Testis (tissue), 3 donors: ENCODE results near the gene EPB42. TPM values are rescaled to one million over a fixed set of nuclear protein-coding genes. Genes with fewer than 3 reads are reported as not detected.

ENCODE experiments used
- DNase-seq: peaks from one replicate; pipeline ENCODE4 v3.0.0-alpha.2; 2019
- H3K27ac ChIP-seq, 2 donors: fragments of 200-600 bp; sonication (generic); one replicate each; pipeline ENCODE4 v1.5.1; 2019
- H3K27me3 ChIP-seq: fragments of 200-600 bp; sonication (generic); one replicate; pipeline ENCODE4 v1.5.1; 2019
- H3K36me3 ChIP-seq: fragments of 200-600 bp; sonication (generic); one replicate; pipeline ENCODE4 v1.5.1; 2017; ENCODE audit warnings: low read depth; ENCODE audit errors: missing control alignments
- H3K4me1 ChIP-seq: fragments of 200-600 bp; sonication (generic); one replicate; pipeline ENCODE4 v1.5.1; 2019
- H3K4me3 ChIP-seq, 2 donors: fragments of 200-600 bp; sonication (generic); one replicate each; pipeline ENCODE4 v1.5.1; 2017 to 2019
- H3K9me3 ChIP-seq: fragments of 200-600 bp; sonication (generic); one replicate; pipeline ENCODE4 v1.5.1; 2017
- POLR2A ChIP-seq: fragments of 450-650 bp; IDR thresholded peaks from one replicate; pipeline ENCODE4 v1.6.1; 2017; ENCODE audit warnings: antibody characterized with exemption, mild to moderate bottlenecking, moderate library complexity
- WGBS, 2 donors: methylation state at CpG; one replicate each; pipeline ENCODE4 v1.1.5; 2018; 5-methylcytosine and 5-hydroxymethylcytosine counted together
- intact Hi-C: fragments of 100-400 bp; cut with DNase I; formaldehyde crosslinking; loops from one replicate; pipeline ENCODE4 v1.15.1; 2023; ENCODE audit warnings: low total_unique reads
- polyA plus RNA-seq: library from polyadenylated mRNA; stranded (reverse); fragments of 350-450 nt; fragmentation: Illumina TruSeq; extraction: RNeasy Lipid Tissue Mini Kit (QIAGEN cat#74804); gene quantifications from one replicate; pipeline ENCODE4 v1.2.3, GENCODE V29; 2014; ENCODE audit warnings: low read depth, low replicate concordance; ENCODE audit not compliant: insufficient read depth
- total RNA-seq, 2 donors: library from RNA; depleted of rRNA; stranded (reverse); fragments of >200 nt; gene quantifications; one replicate each; pipeline ENCODE4 v1.2.3, GENCODE V29; 2016
- TF ChIP-seq, protein P1 (sequence below), 3 experiments: fragments of 450-650 bp in 2 of 3; fragments of 200-600 bp in 1 of 3; sonication (generic) in 1 of 3; IDR thresholded peaks; one replicate each; pipeline ENCODE4 v1.5.1; 2016 to 2019; ENCODE audit warnings: antibody characterized with exemption in 3 of 3, mild to moderate bottlenecking in 2 of 3, moderate library complexity in 1 of 3

The EPB42 gene
- total and polyA plus RNA-seq, 3 donors from 2014 or later: 3.6 to 7.5 (median 6.8) TPM

DNA sequence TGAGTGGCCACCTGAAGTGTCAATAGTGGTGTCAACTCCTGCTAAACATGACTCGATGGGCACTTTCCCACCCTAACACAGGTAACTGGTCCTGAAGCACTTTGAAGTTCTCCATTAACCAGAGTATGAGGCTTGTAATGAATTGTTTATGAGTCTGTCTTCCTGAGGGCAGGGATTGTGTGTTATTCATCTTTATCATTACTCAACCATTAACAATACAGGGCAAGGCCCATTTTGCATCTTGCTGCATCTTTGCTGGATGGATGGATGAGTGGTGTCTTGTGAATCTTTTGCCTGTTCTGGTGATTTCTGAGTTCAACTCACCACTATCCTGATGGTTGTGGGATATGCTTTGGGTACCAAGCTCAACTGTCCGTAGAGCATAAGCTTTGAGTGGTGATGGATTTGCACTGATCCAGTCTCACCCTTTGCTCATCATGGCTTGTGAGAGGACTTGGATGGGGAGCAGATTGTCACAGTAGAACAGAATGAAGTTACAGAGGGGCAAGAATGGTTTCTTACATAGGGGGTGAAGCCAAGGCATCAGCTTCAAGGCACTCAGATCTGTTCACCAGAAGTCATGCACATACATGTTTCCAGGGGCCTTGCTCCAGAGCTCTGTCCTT lies 22.3 kb upstream of the EPB42 start:
- no peak for TF ChIP-seq POLR2A
- TF ChIP-seq, protein P1, sequence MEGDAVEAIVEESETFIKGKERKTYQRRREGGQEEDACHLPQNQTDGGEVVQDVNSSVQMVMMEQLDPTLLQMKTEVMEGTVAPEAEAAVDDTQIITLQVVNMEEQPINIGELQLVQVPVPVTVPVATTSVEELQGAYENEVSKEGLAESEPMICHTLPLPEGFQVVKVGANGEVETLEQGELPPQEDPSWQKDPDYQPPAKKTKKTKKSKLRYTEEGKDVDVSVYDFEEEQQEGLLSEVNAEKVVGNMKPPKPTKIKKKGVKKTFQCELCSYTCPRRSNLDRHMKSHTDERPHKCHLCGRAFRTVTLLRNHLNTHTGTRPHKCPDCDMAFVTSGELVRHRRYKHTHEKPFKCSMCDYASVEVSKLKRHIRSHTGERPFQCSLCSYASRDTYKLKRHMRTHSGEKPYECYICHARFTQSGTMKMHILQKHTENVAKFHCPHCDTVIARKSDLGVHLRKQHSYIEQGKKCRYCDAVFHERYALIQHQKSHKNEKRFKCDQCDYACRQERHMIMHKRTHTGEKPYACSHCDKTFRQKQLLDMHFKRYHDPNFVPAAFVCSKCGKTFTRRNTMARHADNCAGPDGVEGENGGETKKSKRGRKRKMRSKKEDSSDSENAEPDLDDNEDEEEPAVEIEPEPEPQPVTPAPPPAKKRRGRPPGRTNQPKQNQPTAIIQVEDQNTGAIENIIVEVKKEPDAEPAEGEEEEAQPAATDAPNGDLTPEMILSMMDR (IDR thresholded peaks at IDR 0.05): no peak
- no peaks in the 10 kb centered on the region for H3K36me3 ChIP-seq
- H3K4me1 ChIP-seq: no peaks in the 10 kb centered on the region
- H3K27me3 ChIP-seq: no peaks in the 10 kb centered on the region
- no peak overlapping the region for H3K4me3 ChIP-seq
- intact Hi-C loops: no loop called here
- no peak overlapping the region for H3K27ac ChIP-seq
- DNase-seq: no peak
- H3K9me3 ChIP-seq: no peaks in the 10 kb centered on the region
- 97 to 100% methylated on average over 2 of the region's 2 CpGs for WGBS, 2 donors

- no peaks in the 10 kb centered on the region for H3K9me3 ChIP-seq
- no peaks in the 10 kb centered on the region for H3K27me3 ChIP-seq
- 86 to 87% methylated on average over 5 of the region's 5 CpGs for whole genome bisulfite sequencing, 2 donors
- no peak overlapping the region for H3K27ac ChIP-seq
- no peaks in the 10 kb centered on the region for H3K36me3 ChIP-seq
- no peaks in the 10 kb centered on the region for H3K4me1 ChIP-seq
- intact Hi-C loops: no loop called here
- DNase-seq: no peak
- no peak for TF ChIP-seq POLR2A
- TF ChIP-seq, protein P1 (IDR thresholded peaks at IDR 0.05): no peak
- no peak overlapping the region for H3K4me3 ChIP-seq
Measured at GRCh38 chr15:43242616-43243015, 21.8 kb upstream of the EPB42 start.

- DNase-seq: peak; percentile 56
- intact Hi-C loops: no loop called here
- WGBS, 2 donors: 64 to 72% methylated on average over 1 of the region's 1 CpG
- Histone ChIP-seq H3K4me3 (no peak overlapping the region), H3K36me3 (no peaks in the 10 kb centered on the region), H3K27me3 (no peaks in the 10 kb centered on the region), H3K9me3 (no peaks in the 10 kb centered on the region), H3K4me1 (no peaks in the 10 kb centered on the region), H3K27ac (peak overlapping the region in 1 of 2 donors; percentile 3)
- TF ChIP-seq, protein P1 (IDR thresholded peaks at IDR 0.05): no peak
- TF ChIP-seq POLR2A: no peak
Measured at GRCh38 chr15:43241100-43241499, 20.3 kb upstream of the EPB42 start.

DNA sequence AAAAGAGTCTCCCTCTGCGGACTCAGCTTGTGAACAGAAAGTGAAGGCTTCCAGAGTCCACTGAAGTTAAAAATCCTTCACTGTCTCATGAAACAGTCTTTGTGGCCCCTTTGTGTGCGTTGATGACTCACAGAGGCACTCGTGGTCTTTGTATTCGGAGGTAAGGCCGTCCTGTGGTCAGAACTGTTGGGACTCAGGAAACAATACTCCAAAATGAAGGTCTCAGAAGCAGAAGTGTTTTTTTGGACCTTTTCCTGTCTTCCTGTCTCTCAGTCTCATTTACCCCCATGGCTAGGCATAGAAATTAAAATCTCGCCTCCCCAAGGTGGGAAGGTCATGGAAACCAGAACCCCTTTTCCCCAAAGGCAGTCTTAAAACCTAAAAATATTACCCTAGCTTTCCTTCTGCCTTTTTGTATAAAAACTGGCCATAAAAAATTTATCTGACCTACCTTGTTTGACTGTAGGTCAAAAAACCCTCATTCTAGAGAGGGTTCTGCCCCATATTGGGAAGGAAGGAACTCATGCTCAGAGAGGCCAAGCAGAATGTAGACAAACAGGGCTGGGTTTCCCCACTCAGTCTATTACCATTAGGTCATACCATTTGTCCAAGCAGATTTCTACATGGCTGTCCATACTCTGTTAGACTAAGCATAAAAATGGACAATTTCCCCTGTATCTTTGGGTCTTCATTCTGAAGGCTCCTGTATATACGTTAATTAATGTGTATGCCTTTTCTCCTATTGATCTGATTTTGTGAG lies 19.1 kb upstream of the EPB42 start:
- Histone ChIP-seq H3K27ac (no peak overlapping the region), H3K9me3 (no peaks in the 10 kb centered on the region), H3K36me3 (no peaks in the 10 kb centered on the region), H3K27me3 (no peaks in the 10 kb centered on the region), H3K4me1 (no peaks in the 10 kb centered on the region), H3K4me3 (no peak overlapping the region)
- no peak for TF ChIP-seq POLR2A
- TF ChIP-seq, protein P1 (IDR thresholded peaks at IDR 0.05): no peak
- DNase-seq: no peak
- WGBS, 2 donors: 81 to 83% methylated on average over 7 of the region's 7 CpGs
- intact Hi-C loops: no loop called here
